A549 (cell line): Measurements from ENCODE around the gene LRRC28.

Source experiments
- CHD2 ChIP-seq: fragments of 150-350 bp; IDR thresholded peaks from 2 replicates; pipeline ENCODE4 v1.6.1; 2014; ENCODE audit warnings: low read length; ENCODE audit not compliant: partially characterized antibody
- CTCF ChIP-seq: fragments of >200 bp; sonication (Bioruptor Twin); formaldehyde crosslinking; IDR thresholded peaks from 3 replicates; pipeline ENCODE4 v1.5.1; 2016
- FOSB ChIP-seq: fragments of 250-450 bp; sonication (Bioruptor Pico); IDR thresholded peaks from 2 replicates; pipeline ENCODE4 v1.5.0; 2020; ENCODE audit warnings: mild to moderate bottlenecking, moderate library complexity
- HDAC2 ChIP-seq: fragments of 200-600 bp; sonication (generic); IDR thresholded peaks from 2 replicates; pipeline ENCODE4 v1.6.1; 2016
- JUNB ChIP-seq: fragments of >200 bp; sonication (Bioruptor Twin); formaldehyde crosslinking; IDR thresholded peaks from 2 replicates; pipeline ENCODE4 v1.6.1; 2016
- MYC ChIP-seq: IDR thresholded peaks from 2 replicates; pipeline ENCODE4 v1.6.1; 2012; ENCODE audit warnings: mild to moderate bottlenecking, inconsistent platforms, low read length, improper control_type of control experiment, borderline replicate concordance
- POLR2A ChIP-seq: IDR thresholded peaks from 2 replicates; pipeline ENCODE4 v1.6.1; 2012; ENCODE audit warnings: mild to moderate bottlenecking, low read length
- RAD21 ChIP-seq, 2 experiments: fragments of >200 bp in 1 of 2; sonication (Bioruptor Twin) in 1 of 2; formaldehyde crosslinking in 1 of 2; IDR thresholded peaks in 1 of 2; conservative IDR thresholded peaks in 1 of 2; 2 replicates in 1 of 2; 3 replicates in 1 of 2; pipeline ENCODE4 v1.6.1; 2012 to 2018; ENCODE audit warnings: inconsistent platforms in 1 of 2
- RCOR1 ChIP-seq: fragments of 150-350 bp; IDR thresholded peaks from 2 replicates; pipeline ENCODE4 v1.6.1; 2014; ENCODE audit warnings: antibody characterized with exemption, low read length, low read depth
- ZC3H11A ChIP-seq: fragments of 450-650 bp; IDR thresholded peaks from 2 replicates; pipeline ENCODE4 v1.6.1; 2014; ENCODE audit warnings: antibody characterized with exemption, mild to moderate bottlenecking

DNA sequence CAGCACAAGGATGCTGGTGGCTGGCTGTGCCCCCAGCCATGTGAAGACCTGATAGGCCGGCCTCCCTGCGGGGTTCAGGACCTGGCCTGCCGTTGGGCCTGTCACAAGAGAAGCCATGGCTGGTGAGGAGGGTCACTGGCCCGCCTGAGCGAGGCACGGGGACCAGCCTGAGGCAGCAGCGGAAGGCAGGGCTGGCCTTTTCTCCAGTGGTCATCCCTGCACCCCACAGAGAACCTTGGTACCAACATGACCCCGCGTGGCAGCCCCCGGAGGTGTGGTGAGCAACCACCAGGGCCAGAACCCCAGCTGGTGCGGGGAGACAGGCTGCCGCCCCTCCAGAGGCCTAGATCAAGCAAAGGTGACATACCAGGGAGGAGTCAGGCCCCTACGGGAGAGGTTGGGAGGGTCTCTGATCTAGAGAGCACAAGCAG lies 180.4 kb downstream of the LRRC28 start:
- TF ChIP-seq JUNB (no peak), CHD2 (no peak), MYC (no peak), CTCF (no peak), POLR2A (no peak), RCOR1 (no peak), RAD21 (conservative IDR thresholded peaks at IDR 0.05 in 1 of 2, IDR thresholded peaks at IDR 0.05 in 1 of 2) (no peak), HDAC2 (no peak), ZC3H11A (no peak), FOSB (no peak)
